ENCODE data around the gene HEYL. TPM values are rescaled to one million over a fixed set of nuclear protein-coding genes. Genes with fewer than 3 reads are reported as not detected.
A peak's percentile ranks its signal among the peaks of the same experiment; 100 is the strongest.

Gene HEYL
- total RNA-seq, 4 donors from 2014 or later: 0.42 to 3.0 (median 1.6) TPM

GRCh38 chr1:39656391-39656790 is 16.9 kb upstream of the HEYL start:
- intact Hi-C loops (cut with DNase I; ENCODE audit: low total_unique reads): no loop called here
- 81 to 94% methylated on average over 2 of the region's 2 CpGs for WGBS, 2 donors
- TF ChIP-seq CTCF (IDR thresholded peaks at IDR 0.05): no peak
- no peak for TF ChIP-seq POLR2A (IDR thresholded peaks at IDR 0.05)
- DNase-seq (ENCODE audit: low spot score in 2 of 2): no peak
- no peak overlapping the region for H3K4me3 ChIP-seq (ENCODE audit: low read depth, poor library complexity, severe bottlenecking)

GRCh38 chr1:39655578-39656268 is 16.3 kb upstream of the HEYL start:
- 81 to 85% methylated on average over 5 of the region's 5 CpGs for WGBS, 2 donors
- H3K4me3 ChIP-seq (ENCODE audit: low read depth, poor library complexity, severe bottlenecking): no peak overlapping the region
- intact Hi-C loops (cut with DNase I; ENCODE audit: low total_unique reads): no loop called here
- TF ChIP-seq CTCF (IDR thresholded peaks at IDR 0.05) (no peak), POLR2A (IDR thresholded peaks at IDR 0.05) (no peak)
- DNase-seq (ENCODE audit: low spot score in 2 of 2): no peak

- no peak for DNase-seq (ENCODE audit: low spot score in 2 of 2)
- H3K4me3 ChIP-seq (ENCODE audit: low read depth, poor library complexity, severe bottlenecking): no peak overlapping the region
- intact Hi-C loops (cut with DNase I; ENCODE audit: low total_unique reads): no loop called here
- WGBS, 2 donors: 75 to 78% methylated on average over 7 of the region's 7 CpGs
- TF ChIP-seq CTCF (IDR thresholded peaks at IDR 0.05): no peak
- TF ChIP-seq POLR2A (IDR thresholded peaks at IDR 0.05): no peak
These were observed 14.8 kb upstream of the HEYL start for GRCh38 chr1:39654291-39654690.

- intact Hi-C loops (cut with DNase I; ENCODE audit: low total_unique reads): no loop called here
- DNase-seq (ENCODE audit: low spot score in 2 of 2): peak; percentile 78 to 94
- 5 to 7% methylated on average over 8 of the region's 8 CpGs for WGBS, 2 donors
These were observed 14.1 kb upstream of the HEYL start for GRCh38 chr1:39653546-39654031.

GRCh38 chr1:39652554-39652953 is 13.1 kb upstream of the HEYL start:
- 83 to 100% methylated on average over 2 of the region's 2 CpGs for WGBS, 2 donors
- TF ChIP-seq POLR2A (IDR thresholded peaks at IDR 0.05): no peak
- TF ChIP-seq CTCF (IDR thresholded peaks at IDR 0.05): no peak
- DNase-seq (ENCODE audit: low spot score in 2 of 2): no peak
- no peak overlapping the region for H3K4me3 ChIP-seq (ENCODE audit: low read depth, poor library complexity, severe bottlenecking)
- intact Hi-C loops (cut with DNase I; ENCODE audit: low total_unique reads): no loop called here

More at GRCh38 chr1:39653546-39654031, 14.1 kb upstream of the HEYL start:
- no peak overlapping the region for H3K4me3 ChIP-seq (ENCODE audit: low read depth, poor library complexity, severe bottlenecking)
- TF ChIP-seq CTCF (IDR thresholded peaks at IDR 0.05) (peak in 1 of 3 donors; percentile 67), POLR2A (IDR thresholded peaks at IDR 0.05) (no peak)

GRCh38 chr1:39652105-39652504 is 12.7 kb upstream of the HEYL start:
- intact Hi-C loops (cut with DNase I; ENCODE audit: low total_unique reads): no loop called here
- TF ChIP-seq POLR2A (IDR thresholded peaks at IDR 0.05): no peak
- TF ChIP-seq CTCF (IDR thresholded peaks at IDR 0.05): no peak
- 79 to 80% methylated on average over 6 of the region's 6 CpGs for WGBS, 2 donors
- H3K4me3 ChIP-seq (ENCODE audit: low read depth, poor library complexity, severe bottlenecking): no peak overlapping the region
- DNase-seq (ENCODE audit: low spot score in 2 of 2): no peak
